Measurements from ENCODE around the gene GPR151. TPM values are rescaled to one million over a fixed set of nuclear protein-coding genes. Genes with fewer than 3 reads are reported as not detected.
"Not testable (repeated sequence)": the region's sequence is repeated elsewhere in the genome, so short reads cannot be mapped to it uniquely, and the experiment has no call there.

Gene GPR151
- total and polyA plus RNA-seq, 12 donors = not detected

DNA sequence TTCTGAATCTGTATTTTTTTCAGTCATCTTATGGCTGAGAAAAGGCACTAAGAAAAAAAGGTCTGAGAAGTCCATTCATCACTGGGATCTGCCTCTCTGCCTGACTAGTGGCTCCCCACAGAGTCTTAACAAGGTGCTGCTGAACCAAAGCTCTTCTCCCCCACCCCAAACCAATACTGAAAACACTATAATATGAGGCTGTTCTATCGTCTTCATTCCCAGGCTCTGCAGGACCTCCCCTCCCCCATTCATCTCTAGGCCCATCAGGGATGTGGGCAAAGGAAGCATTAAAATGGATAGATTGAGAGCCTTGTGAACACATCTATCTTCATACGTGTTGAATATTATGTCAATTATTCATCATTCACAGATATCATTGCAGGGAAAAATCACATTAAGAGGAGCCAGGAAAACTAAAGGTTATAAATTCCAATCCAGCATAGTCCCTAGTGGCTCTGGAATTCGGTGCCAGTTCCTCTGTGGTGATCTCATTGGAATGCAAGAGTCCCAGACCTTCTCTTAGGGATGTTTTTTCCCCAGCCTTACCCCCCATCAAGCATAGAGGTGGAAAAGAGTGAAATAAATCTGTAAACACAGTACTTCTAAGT, 44.3 kb upstream of the GPR151 start:
- no peak overlapping the region for H3K27ac ChIP-seq
- no peak for ATAC-seq
- intact Hi-C loops (cut with DNase I) = no loop called here
- peaks cover 0 to 8% (median 0%) of the 10 kb centered on the region in 9 donors for H3K4me1 ChIP-seq
- peaks cover 0 to 6% (median 0%) of the 10 kb centered on the region in 11 donors for H3K9me3 ChIP-seq
- TF ChIP-seq, protein P1, sequence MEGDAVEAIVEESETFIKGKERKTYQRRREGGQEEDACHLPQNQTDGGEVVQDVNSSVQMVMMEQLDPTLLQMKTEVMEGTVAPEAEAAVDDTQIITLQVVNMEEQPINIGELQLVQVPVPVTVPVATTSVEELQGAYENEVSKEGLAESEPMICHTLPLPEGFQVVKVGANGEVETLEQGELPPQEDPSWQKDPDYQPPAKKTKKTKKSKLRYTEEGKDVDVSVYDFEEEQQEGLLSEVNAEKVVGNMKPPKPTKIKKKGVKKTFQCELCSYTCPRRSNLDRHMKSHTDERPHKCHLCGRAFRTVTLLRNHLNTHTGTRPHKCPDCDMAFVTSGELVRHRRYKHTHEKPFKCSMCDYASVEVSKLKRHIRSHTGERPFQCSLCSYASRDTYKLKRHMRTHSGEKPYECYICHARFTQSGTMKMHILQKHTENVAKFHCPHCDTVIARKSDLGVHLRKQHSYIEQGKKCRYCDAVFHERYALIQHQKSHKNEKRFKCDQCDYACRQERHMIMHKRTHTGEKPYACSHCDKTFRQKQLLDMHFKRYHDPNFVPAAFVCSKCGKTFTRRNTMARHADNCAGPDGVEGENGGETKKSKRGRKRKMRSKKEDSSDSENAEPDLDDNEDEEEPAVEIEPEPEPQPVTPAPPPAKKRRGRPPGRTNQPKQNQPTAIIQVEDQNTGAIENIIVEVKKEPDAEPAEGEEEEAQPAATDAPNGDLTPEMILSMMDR (IDR thresholded peaks at IDR 0.05) = no peak
- DNase-seq = no peak
- no peaks in the 10 kb centered on the region for H3K36me3 ChIP-seq
- 28 to 34% methylated on average over 3 of the region's 3 CpGs for WGBS, 2 donors
- no peak overlapping the region for H3K4me3 ChIP-seq
- peaks cover 0 to 3% (median 0%) of the 10 kb centered on the region in 7 donors for H3K27me3 ChIP-seq

DNA sequence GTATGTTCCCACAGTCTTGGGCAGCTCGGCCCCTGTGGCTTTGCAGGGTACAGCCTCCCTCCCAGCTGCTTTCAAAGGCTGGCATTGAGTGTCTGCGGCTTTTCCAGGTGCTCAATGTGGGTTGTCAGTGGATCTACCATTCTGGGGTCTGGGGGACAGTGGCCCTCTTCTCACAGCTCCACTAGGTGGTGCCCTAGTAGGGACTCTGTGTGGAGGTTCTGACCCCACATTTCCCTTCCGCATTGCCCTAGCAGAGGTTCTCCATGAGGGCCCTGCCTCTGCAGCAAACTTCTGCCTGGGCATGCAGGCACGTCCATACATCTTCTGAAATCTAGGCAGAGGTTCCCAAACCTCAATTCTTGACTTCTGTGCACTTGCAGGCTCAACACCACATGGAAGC, 40.9 kb upstream of the GPR151 start:
- 88 to 91% methylated on average over 4 of the region's 4 CpGs for WGBS, 2 donors
- H3K4me3 ChIP-seq; H3K36me3 ChIP-seq; H3K27ac ChIP-seq; DNase-seq; ATAC-seq; H3K9me3 ChIP-seq; intact Hi-C loops (cut with DNase I); H3K4me1 ChIP-seq: not testable (repeated sequence)
- H3K27me3 ChIP-seq = peaks cover 0 to 14% (median 0%) of the 10 kb centered on the region in 7 donors

DNA sequence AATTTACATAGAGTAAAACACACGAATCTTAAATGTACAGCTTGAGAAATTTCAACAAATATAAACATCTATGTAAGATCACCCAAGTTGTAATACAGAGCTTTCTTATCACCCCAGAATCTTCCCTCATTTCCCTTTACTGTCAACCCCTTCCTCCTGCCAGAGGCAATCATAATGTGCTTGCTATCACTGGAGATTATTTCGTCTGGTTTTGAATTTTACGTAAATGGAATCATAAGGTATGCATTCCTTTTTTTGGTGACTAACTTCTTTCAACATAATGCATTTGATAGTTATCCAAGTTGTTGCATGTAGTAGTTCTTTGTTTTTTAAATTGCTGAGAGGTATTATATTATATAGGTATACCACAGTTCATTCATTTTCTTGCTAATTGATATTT, 37.5 kb upstream of the GPR151 start:
- no peaks in the 10 kb centered on the region for H3K36me3 ChIP-seq
- DNase-seq (no peak), ATAC-seq (no peak)
- no peaks in the 10 kb centered on the region for H3K4me1 ChIP-seq
- no peak overlapping the region for H3K27ac ChIP-seq
- H3K27me3 ChIP-seq = peaks cover 0 to 25% (median 0%) of the 10 kb centered on the region in 7 donors
- intact Hi-C loops (cut with DNase I) = no loop called here
- TF ChIP-seq, protein P1 (IDR thresholded peaks at IDR 0.05) = no peak
- WGBS, 2 donors = 52 to 54% methylated on average over 3 of the region's 3 CpGs
- H3K9me3 ChIP-seq = peaks cover 0 to 2% (median 0%) of the 10 kb centered on the region in 11 donors
- no peak overlapping the region for H3K4me3 ChIP-seq

DNA sequence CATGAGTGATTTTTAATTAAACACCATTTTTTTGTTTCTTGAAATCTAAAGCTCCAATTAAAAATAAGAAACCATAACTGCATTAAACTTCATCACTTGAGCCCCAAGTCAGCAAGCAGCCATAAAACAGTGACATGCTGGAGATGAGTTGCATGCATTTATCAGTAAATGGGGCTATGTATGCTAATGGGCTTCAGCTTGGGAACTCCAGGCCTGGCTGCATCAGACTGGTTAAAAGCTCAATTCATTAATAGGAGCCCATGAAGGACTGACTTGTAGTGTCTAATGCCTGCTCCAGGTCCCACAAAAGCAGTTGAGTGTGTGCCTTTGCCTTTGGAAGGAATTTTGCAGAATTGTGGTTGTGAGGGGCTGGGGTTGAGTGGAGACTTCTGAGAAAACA, 33.6 kb upstream of the GPR151 start:
- H3K36me3 ChIP-seq = no peaks in the 10 kb centered on the region
- TF ChIP-seq, protein P1 (IDR thresholded peaks at IDR 0.05) = no peak
- no peaks in the 10 kb centered on the region for H3K4me1 ChIP-seq
- H3K27me3 ChIP-seq = peaks cover 0 to 23% (median 0%) of the 10 kb centered on the region in 7 donors
- DNase-seq = no peak
- no peak for ATAC-seq
- H3K27ac ChIP-seq = no peak overlapping the region
- intact Hi-C loops (cut with DNase I) = loop anchor here in 2 of 10 donors (5.0 to 10.0 kb wide), 2 partner anchors 418 to 645 kb away; no protein-coding TSS in a partner anchor
- H3K9me3 ChIP-seq = no peaks in the 10 kb centered on the region
- H3K4me3 ChIP-seq = no peak overlapping the region

DNA sequence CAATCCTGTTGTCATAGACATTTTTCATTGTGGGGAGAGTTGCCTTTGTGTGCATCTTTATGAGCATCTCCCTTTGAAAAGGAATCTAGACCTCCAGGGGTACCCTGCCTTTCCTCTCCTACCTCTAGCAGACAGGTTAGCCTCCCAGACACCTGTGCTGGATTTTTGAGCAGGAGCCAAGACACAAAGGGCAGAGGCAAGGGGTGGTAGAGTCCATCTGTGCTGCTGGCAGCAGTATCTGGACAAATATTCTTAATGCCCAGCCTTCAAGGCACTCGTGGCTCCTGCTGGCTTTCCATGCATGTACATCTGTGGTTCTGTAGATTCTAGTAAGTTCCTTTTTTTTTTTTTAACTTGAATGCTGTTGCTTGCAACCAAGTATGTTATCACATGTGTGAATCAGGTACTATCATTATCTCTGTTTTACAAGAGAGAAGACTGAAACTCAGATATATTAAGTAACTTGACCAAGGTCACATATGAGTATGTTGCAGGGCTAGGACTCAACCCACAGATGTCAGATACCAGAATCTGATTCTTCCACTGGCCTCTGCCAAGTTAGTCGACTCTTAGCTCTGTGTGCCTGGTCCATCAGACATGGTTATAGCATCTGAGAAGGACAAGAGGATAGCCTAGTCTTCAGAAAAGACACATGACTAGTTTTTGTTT, 32.9 kb upstream of the GPR151 start:
- H3K36me3 ChIP-seq = no peaks in the 10 kb centered on the region
- DNase-seq (no peak), ATAC-seq (no peak)
- no peak overlapping the region for H3K27ac ChIP-seq
- intact Hi-C loops (cut with DNase I) = loop anchor here in 2 of 10 donors (5.0 to 10.0 kb wide), 2 partner anchors 418 to 646 kb away; no protein-coding TSS in a partner anchor
- TF ChIP-seq, protein P1 (IDR thresholded peaks at IDR 0.05) = no peak
- H3K4me3 ChIP-seq = no peak overlapping the region
- H3K4me1 ChIP-seq = no peaks in the 10 kb centered on the region
- peaks cover 0 to 20% (median 0%) of the 10 kb centered on the region in 7 donors for H3K27me3 ChIP-seq
- no peaks in the 10 kb centered on the region for H3K9me3 ChIP-seq
- 46 to 47% methylated on average over 2 of the region's 2 CpGs for WGBS, 2 donors

Measured in heart right ventricle (tissue), 16 donors.